Stimulated activated memory B cell treated with anti-CD40 and anti-IgM and Interleukin-4, amounts not matched to agents 10 μg/mL and 1 μg/mL and 100 μg/mL, for 72 hours (primary cell): Measurements from ENCODE around the gene CSNK2B.

ENCODE experiments used
- ATAC-seq: fragments of 150-1000 bp; cut with Tn5 transposase; 2 replicates; pipeline ENCODE4 v1.10.0; 2021
- H3K27ac Mint-ChIP-seq: one replicate; pipeline ENCODE4 v1.8.0; 2022; ENCODE audit warnings: mild to moderate bottlenecking, mixed read lengths
- H3K27me3 Mint-ChIP-seq: one replicate; pipeline ENCODE4 v1.8.0; 2022; ENCODE audit warnings: mixed read lengths
- H3K36me3 Mint-ChIP-seq: one replicate; pipeline ENCODE4 v1.8.0; 2022; ENCODE audit warnings: mixed read lengths
- H3K4me1 Mint-ChIP-seq: one replicate; pipeline ENCODE4 v1.8.0; 2022; ENCODE audit warnings: mixed read lengths
- H3K4me3 Mint-ChIP-seq: one replicate; pipeline ENCODE4 v1.8.0; 2022; ENCODE audit warnings: mild to moderate bottlenecking, moderate library complexity, mixed read lengths
- H3K9me3 Mint-ChIP-seq: one replicate; pipeline ENCODE4 v1.8.0; 2022; ENCODE audit warnings: mixed read lengths

Gene CSNK2B

GRCh38 chr6:31652925-31653724, 12.8 kb upstream of the CSNK2B start:
- peak; percentile 82 for ATAC-seq
- Mint-ChIP-seq H3K27ac (peak overlapping the region; percentile 91), H3K4me1 (peaks cover 66% of the 10 kb centered on the region), H3K36me3 (peaks cover 45% of the 10 kb centered on the region), H3K27me3 (no peaks in the 10 kb centered on the region), H3K9me3 (no peaks in the 10 kb centered on the region), H3K4me3 (peak overlapping the region; percentile 87)

GRCh38 chr6:31654574-31655348, 11.1 kb upstream of the CSNK2B start:
- peaks cover 53% of the 10 kb centered on the region for H3K36me3 Mint-ChIP-seq
- no peaks in the 10 kb centered on the region for H3K27me3 Mint-ChIP-seq
- H3K27ac Mint-ChIP-seq: peak overlapping the region; percentile 9
- peaks cover 72% of the 10 kb centered on the region for H3K4me1 Mint-ChIP-seq
- H3K4me3 Mint-ChIP-seq: no peak overlapping the region
- no peaks in the 10 kb centered on the region for H3K9me3 Mint-ChIP-seq
- no peak for ATAC-seq

- ATAC-seq: no peak
- Mint-ChIP-seq H3K27me3 (no peaks in the 10 kb centered on the region), H3K27ac (peak within 1 kb of the TSS; percentile 9), H3K36me3 (peaks cover 53% of the 10 kb centered on the region), H3K4me1 (peaks cover 68% of the 10 kb centered on the region), H3K9me3 (no peaks in the 10 kb centered on the region), H3K4me3 (no peak within 1 kb of the TSS)
Observed at GRCh38 chr6:31655349-31656237, 10.3 kb upstream of the CSNK2B start, which contains the start of gene APOM. Gene APOM (plus strand): TSS chr6:31655894. CDS start chr6:31655967, 73 bp downstream.

GRCh38 chr6:31657406-31658157, 8.3 kb upstream of the CSNK2B start:
- Mint-ChIP-seq H3K9me3 (no peaks in the 10 kb centered on the region), H3K27ac (peak overlapping the region; percentile 98), H3K4me3 (peak overlapping the region; percentile 97), H3K27me3 (no peaks in the 10 kb centered on the region), H3K36me3 (peaks cover 54% of the 10 kb centered on the region), H3K4me1 (peaks cover 73% of the 10 kb centered on the region)
- ATAC-seq: no peak

- Mint-ChIP-seq H3K36me3 (peaks cover 58% of the 10 kb centered on the region), H3K27ac (peak overlapping the region; percentile 98), H3K4me3 (peak overlapping the region; percentile 97), H3K4me1 (peaks cover 80% of the 10 kb centered on the region), H3K27me3 (no peaks in the 10 kb centered on the region), H3K9me3 (no peaks in the 10 kb centered on the region)
- no peak for ATAC-seq
Observed at GRCh38 chr6:31658158-31658688, 7.7 kb upstream of the CSNK2B start.

GRCh38 chr6:31658983-31659648, 6.8 kb upstream of the CSNK2B start:
- no peaks in the 10 kb centered on the region for H3K27me3 Mint-ChIP-seq
- ATAC-seq: no peak
- no peaks in the 10 kb centered on the region for H3K9me3 Mint-ChIP-seq
- H3K27ac Mint-ChIP-seq: peak overlapping the region; percentile 98
- peaks cover 83% of the 10 kb centered on the region for H3K4me1 Mint-ChIP-seq
- H3K36me3 Mint-ChIP-seq: peaks cover 67% of the 10 kb centered on the region
- peak overlapping the region; percentile 97 for H3K4me3 Mint-ChIP-seq

- Mint-ChIP-seq H3K4me3 (peak overlapping the region; percentile 97), H3K27ac (peak overlapping the region; percentile 98), H3K9me3 (no peaks in the 10 kb centered on the region), H3K36me3 (peaks cover 74% of the 10 kb centered on the region), H3K27me3 (no peaks in the 10 kb centered on the region), H3K4me1 (peaks cover 90% of the 10 kb centered on the region)
- ATAC-seq: peak; percentile 65
Observed at GRCh38 chr6:31659649-31660380, 6.1 kb upstream of the CSNK2B start.

- H3K36me3 Mint-ChIP-seq: peaks cover 71% of the 10 kb centered on the region
- H3K9me3 Mint-ChIP-seq: no peaks in the 10 kb centered on the region
- H3K4me1 Mint-ChIP-seq: peaks cover 89% of the 10 kb centered on the region
- ATAC-seq: peak; percentile 86
- peak within 1 kb of the TSS; percentile 97 for H3K4me3 Mint-ChIP-seq
- H3K27ac Mint-ChIP-seq: peak within 1 kb of the TSS; percentile 98
- no peaks in the 10 kb centered on the region for H3K27me3 Mint-ChIP-seq
Observed at GRCh38 chr6:31660381-31661261, 5.3 kb upstream of the CSNK2B start, which contains the start of gene C6orf47. Gene C6orf47 (minus strand): TSS chr6:31660778. CDS start chr6:31659947, 831 bp downstream.

- Mint-ChIP-seq H3K4me3 (peak overlapping the region; percentile 97), H3K27ac (peak overlapping the region; percentile 98), H3K36me3 (peaks cover 69% of the 10 kb centered on the region), H3K27me3 (no peaks in the 10 kb centered on the region), H3K9me3 (no peaks in the 10 kb centered on the region), H3K4me1 (peaks cover 87% of the 10 kb centered on the region)
- no peak for ATAC-seq
Observed at GRCh38 chr6:31661262-31662123, 4.4 kb upstream of the CSNK2B start.

GRCh38 chr6:31662124-31662723, 3.7 kb upstream of the CSNK2B start:
- Mint-ChIP-seq H3K27me3 (no peaks in the 10 kb centered on the region), H3K9me3 (no peaks in the 10 kb centered on the region), H3K4me3 (peak overlapping the region; percentile 46), H3K36me3 (peaks cover 66% of the 10 kb centered on the region), H3K4me1 (peaks cover 88% of the 10 kb centered on the region), H3K27ac (peak overlapping the region; percentile 98)
- ATAC-seq: no peak

DNA sequence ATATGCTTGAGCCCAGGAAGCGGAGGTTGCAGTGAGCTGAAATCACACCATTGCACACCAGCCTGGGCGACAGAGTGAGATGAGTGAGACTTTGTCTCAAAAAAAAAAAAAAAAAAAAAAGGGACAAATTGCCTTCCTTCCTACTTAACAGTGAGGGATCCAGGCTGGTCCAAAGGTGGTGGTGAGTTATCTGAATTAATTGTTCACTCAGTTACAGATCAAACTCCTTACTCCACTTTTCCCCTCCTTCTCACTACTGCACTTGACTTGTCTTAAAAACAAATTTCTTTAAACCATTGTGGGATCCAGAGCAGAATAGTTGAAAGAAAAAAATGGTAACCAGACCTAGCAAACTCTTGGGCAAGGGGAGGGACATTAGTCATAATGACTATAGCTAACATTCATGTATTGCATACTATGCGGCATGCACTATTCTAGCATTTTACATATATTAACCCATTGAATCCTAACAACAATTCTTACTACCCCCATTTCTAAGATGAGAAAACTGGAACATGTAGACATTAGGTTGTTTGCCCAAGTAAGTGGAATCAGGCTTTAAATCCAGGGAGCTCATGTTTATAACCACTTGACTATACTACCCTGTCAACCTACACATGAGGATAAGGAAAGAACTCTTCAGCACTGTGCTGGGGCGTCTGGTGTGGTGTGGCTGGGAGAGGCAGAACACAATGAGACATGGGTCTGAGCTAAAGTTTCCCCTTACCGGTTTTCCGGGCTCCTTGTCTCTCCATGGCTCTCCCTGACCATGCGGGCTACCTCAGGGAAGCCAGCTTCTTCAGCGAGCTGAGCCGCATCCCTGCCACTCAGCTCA, 2.5 kb upstream of the CSNK2B start:
- Mint-ChIP-seq H3K4me3 (peak overlapping the region; percentile 95), H3K36me3 (peaks cover 60% of the 10 kb centered on the region), H3K4me1 (peaks cover 86% of the 10 kb centered on the region)

More for the DNA sequence above, 2.5 kb upstream of the CSNK2B start:
- Mint-ChIP-seq H3K9me3 (no peaks in the 10 kb centered on the region), H3K27me3 (no peaks in the 10 kb centered on the region), H3K27ac (peak overlapping the region; percentile 98)
- ATAC-seq: no peak
